ENCODE data around the gene PLCH2. TPM values are rescaled to one million over a fixed set of nuclear protein-coding genes. Genes with fewer than 3 reads are reported as not detected.

PLCH2 gene
- polyA plus RNA-seq, 3 donors = 0.62 to 1.4 (median 1.3) TPM

DNA sequence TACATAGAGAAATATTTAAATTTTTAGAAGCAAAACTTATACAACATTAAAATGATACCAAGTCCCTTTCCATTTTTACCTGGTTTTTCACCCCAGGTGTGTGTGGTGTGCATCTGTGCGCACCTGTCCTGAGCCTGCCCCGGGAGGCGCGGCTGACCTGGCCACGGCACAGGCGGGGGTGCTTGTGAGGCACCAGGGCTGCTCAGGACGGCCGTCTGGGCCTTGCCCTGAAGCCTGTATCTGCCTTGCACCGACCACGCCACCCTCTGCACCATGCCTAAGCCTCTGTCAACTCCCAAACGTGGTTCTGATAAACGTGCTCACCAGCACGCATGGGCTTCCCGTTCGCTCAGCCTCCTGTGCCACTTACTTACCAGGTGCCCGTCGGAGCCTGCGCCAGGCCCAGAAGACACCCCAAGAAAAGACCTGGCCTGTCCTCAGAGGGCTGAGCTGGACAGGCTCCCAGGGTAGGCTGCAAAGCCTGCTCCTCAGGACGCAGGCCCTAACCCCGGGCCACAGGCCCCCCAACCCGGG is 29.4 kb downstream of the PLCH2 start:
- DNase-seq (ENCODE audit: extremely low read depth in 1 of 11, low read depth in 9 of 11, low spot score in 4 of 11) = no peak

DNA sequence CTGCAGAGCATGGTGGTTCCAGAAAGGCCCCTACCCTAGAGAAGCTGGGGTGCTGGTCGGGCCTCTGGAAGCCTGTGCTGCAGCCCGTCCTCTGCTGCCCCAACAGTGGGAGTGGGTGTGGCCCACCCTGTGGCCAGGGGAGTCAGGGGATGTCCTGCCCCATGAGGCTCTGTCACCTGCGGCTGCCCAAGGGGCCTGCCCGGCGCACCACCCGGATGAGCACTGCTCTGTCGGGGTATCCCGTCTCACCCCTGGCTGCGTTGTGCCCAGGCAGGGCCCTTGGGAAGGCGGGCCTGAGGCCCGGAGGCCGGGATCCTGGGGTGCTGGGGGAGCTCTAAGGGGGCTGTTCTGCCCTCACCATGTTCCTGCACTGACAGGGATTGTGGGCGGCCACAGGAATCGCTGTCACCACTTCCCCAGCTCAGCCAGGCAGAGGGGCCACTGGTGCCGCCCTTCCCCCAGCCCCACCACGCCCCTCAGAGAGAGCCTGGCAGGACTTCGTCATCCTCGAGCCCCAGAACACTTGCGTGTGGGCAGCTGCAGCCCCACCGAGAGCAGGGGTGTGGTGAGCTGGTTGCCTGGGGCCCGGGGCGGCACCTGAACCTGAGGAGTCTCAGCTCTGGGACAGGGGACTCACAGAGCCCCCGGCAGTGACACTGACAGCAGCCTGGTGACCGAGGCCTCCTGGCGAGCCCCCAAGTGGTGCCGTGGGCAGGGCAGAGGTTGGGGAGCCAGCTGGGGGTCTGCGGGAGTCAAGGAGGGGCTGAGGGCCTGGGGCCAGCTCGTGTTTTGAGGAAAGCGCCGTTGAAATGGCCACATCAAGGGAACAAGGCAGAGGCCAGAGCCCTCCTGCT is 30.1 kb downstream of the PLCH2 start:
- DNase-seq (ENCODE audit: extremely low read depth in 1 of 11, low read depth in 9 of 11, low spot score in 4 of 11) = no peak

DNA sequence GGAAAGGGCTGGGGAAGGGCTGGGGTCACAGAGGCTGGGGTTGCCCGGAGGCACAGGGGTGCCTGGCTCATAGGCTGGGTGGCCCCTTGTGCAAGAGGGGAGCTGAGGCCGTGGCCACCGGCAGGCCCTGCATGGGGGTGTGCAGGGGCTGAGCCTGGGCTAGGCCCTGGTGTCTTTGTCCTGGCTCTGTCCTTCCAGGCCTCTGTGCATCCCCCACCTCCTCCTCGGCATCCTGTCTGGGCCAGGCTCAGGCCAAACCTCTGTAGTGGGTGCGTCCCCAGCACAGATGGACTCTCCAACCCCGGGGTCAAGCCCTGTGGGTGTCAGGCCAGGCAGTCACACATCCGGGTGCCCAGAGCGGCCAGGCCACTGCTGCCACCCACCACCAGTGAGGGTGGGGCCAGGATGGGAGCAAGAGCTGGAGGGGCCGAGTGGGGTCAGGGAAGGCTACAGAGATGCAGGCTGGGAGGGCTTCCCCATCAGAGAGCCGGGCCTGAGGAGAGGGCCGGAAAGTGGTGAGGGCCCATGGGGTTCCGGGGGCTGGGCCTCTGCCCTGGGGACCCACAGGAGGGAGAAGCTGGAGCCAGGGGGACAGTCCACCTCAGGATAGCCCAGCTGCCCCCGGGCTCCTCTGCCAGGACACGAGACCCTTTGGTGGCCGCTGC is 30.9 kb downstream of the PLCH2 start:
- DNase-seq (ENCODE audit: extremely low read depth in 1 of 11, low read depth in 9 of 11, low spot score in 4 of 11) = no peak

DNA sequence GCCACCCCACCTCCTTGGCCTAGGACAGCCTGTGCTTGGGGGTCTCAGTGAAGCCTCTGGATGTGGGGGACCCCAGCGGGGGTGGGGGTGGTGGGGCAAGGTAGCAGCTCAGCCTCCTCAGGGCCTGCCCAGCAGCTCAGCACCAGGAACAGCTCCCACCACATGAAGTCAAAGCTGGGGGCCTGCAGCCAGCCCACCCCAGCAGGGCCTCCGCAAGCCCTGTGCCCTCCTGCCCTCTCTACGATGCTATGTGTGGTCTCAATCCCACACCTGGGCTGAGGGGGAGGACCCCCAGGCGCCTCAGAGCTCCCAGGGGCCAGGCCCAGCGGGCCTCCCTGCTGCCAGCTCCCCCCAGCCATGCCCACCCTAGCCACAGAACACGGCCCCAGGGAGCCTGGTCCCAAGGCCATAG is 31.7 kb downstream of the PLCH2 start:
- no peak for DNase-seq (ENCODE audit: extremely low read depth in 1 of 11, low read depth in 9 of 11, low spot score in 4 of 11)

- DNase-seq (ENCODE audit: extremely low read depth in 1 of 11, low read depth in 9 of 11, low spot score in 4 of 11) = no peak
These were observed 32.1 kb downstream of the PLCH2 start for GRCh38 chr1:2508180-2508579.

DNA sequence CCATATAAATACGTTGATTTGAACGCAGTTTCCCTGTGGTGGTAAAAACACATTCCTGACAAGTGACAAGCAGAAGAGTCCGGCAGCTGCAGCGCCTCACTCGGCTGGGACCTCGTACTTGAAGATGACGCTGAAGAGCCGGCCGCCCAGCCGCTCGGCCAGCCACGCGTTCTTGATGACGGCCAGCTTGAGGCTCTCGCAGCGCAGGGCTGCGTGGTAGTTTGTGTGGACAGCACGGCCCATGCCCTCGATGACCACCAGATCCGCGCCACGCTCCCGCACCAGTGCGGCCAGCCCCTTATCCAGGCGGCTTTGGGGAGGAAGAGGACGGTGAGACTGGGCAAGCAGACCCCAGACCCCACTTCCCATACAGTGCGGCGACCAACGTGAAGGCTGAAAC is 32.7 kb downstream of the PLCH2 start:
- DNase-seq (ENCODE audit: extremely low read depth in 1 of 11, low read depth in 9 of 11, low spot score in 4 of 11) = no peak

DNA sequence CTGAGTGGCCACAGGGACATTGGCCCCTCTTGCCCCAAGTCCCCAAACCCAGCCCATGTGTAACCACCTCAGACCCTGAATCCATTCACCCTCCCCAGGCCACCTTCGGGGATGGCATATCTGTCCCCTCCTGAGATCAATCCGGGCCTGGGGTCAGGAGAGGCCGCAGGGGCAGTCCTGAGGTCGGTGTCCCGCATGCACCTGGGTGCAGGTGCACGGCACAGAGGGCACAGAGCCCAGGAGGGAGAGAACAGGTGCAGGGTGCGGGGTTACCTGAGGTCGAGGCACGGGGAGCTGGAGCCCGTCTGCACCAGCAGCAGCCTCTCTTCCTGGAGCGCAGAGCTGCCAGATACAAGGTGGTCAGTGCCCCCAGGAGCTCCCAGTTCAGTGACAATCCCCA is 33.5 kb downstream of the PLCH2 start:
- DNase-seq (ENCODE audit: extremely low read depth in 1 of 11, low read depth in 9 of 11, low spot score in 4 of 11) = no peak

DNA sequence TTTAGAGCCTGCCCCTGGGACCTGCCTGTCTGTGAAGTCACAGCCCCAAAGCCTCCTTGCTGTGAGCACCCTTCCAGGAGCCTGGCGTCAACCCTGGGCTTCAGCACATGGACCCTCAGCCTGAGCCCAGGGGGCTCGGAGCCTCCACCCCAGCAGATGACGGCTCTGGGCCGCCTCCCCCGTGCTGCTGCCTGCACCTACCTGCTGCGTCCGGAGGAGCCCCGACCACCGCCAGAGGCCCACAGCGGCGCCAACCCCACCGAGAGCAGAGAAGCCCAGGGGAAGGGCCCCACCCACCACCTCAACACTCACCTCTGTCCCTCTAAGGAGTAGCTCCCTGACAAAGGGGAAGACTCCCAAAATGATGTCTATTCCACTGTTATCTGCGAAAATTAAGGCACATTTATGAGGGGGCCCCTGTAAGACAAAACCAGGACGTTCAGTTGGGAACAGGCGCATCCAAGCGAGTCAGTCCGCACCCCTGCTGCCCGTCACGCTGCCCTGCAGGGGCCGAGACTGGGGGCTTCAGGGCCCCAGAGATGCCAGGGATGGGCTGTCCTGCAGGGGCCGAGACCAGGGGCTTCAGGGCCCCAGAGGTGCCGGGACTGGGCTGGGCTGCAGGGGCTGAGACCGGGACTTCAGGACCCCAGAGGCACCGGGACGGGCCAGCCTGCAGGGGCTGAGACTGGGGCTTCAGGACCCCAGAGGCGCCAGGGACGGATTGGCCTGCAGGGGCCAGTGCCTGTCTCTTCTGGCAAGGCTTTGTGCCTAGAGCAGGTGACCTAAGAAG is 34.5 kb downstream of the PLCH2 start:
- no peak for DNase-seq (ENCODE audit: extremely low read depth in 1 of 11, low read depth in 9 of 11, low spot score in 4 of 11)

DNA sequence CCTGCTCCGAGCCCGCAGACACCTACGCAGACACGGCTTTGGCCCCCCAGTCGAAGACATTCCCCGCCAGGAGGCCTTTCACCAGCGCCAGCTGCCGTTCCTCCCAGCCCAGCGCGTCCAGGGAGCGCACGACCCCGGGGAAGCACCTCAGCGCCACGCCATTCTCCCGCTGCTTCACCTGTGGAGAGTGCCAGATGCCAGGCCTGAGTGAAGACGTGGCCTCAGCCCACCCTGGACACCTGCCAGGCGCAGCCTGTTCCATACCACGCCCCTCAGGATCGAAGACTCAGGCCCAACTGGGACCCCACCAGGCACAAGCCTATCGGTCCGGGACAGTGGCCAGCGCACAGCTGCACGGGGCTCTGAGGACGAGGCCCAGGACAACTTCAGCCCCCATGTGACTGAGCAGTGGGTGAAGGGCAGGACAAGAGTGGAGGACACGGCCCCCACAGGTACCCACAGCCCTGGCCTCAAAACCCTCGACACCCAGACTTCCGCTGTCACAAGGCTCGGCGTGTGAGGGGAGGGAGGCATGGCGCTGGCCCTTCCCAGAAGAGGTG is 36.9 kb downstream of the PLCH2 start:
- no peak for DNase-seq (ENCODE audit: extremely low read depth in 1 of 11, low read depth in 9 of 11, low spot score in 4 of 11)

DNA sequence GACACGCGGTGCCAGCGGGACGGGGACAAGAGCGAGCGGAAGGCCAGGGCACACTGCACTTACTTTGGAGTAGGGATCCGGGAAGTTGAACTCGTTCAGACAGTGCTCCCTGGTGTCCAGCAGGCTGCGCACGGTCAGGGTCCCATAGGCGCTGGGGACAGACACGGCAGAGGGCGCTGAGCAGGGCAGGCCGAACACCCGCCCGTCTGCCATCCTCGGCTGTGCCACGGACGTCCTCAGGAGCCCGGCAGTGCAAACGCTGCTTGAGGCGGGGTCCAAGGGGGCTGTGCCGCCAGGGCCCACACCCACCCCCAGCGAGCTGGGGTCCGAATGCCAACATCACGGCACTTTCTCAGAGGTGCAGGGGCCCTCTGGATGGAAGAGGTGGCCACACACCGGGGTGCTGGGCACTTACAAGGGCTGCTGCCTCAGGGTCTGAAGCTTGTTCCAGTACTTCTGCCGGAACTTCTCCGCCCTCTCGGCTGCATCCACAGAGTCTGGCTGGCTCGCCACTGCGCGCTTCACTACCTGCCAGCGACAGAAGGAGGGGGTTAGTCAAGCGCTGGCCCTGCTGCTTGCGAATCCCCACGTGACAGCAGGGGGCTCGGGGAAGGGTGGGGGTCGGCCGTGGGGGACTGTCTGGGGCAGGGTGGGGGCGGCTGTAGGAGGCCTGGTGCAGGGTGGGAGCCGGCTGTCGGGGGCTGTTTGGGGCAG is 38.0 kb downstream of the PLCH2 start:
- DNase-seq (ENCODE audit: extremely low read depth in 1 of 11, low read depth in 9 of 11, low spot score in 4 of 11) = no peak

DNA sequence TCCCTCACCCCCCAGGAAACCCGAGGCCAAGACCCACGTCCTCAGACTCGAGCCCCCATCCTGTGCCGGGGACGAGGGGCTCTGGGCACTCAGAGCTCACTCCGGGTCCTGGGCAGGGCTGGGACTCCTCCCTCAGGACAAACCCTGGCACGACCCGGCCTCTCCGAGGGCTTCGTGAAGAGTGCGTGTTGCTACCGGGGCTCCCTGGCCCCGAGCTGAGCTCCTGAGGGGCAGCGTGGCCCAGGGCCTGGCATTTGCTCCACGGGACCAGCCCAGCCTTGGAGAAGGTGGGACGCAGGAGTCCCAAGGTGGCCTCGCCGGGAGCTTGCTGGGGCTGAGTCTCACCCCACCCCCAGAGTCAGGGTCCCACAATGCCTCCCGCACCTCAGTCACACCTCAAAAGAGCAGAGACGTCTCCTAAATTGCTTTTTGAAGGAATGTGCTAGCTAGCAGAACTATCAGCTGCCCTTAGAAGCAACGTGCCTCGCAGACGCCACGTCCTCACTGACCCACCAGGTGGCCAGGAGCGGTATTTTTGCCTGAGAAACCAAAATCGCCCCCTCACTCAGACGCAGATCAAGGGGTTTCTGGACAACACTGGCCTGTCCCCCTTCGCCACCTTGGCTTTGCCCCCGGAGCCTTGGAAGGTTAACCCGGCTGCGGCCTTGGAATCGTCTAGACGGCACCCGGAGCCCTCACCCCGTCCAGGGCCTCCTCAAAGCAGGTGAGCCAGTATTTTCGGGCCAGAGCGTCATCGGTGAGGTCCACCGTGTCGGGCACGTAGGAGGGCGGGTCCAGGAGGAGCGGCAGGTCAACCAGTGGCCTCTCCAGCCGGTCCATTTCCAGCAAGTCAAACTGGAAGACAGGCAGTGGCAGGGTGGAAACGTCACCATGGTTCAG is 39.0 kb downstream of the PLCH2 start:
- DNase-seq (ENCODE audit: extremely low read depth in 1 of 11, low read depth in 9 of 11, low spot score in 4 of 11) = no peak

DNA sequence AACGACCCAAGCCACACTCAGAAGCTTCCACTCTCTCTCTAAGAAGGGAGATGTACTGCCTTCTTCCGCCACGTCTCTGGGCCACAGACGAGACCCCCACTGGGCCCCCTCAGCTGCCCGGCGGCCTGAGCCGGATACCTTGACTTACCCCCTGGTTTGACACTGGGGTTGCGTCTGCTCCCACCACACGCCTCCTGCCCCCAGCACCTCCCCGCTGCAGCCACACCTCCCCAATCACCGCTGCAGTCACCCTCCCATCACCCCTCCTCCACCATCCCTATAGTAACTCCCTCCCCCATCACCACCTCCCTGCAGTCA is 39.6 kb downstream of the PLCH2 start:
- DNase-seq (ENCODE audit: extremely low read depth in 1 of 11, low read depth in 9 of 11, low spot score in 4 of 11) = no peak

DNA sequence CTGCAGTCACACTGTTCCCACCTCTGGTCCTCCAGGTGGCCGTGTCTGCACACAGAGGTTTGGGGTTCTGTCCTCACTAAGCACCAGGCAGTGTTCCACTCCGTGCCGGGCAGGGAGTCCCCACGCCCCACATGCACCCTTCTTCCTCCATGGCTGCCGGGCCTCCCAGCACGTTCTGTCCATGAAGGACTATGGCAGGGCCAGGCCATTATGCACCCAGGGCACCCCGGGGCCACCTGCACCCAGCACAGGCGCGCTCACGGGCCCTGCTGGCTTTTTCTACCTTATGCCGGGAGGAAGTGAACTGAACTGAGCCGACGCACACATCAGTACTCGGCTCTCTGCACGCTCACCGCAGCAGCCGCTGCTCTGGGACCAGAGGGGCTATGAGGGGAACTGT is 40.0 kb downstream of the PLCH2 start:
- DNase-seq (ENCODE audit: extremely low read depth in 1 of 11, low read depth in 9 of 11, low spot score in 4 of 11) = no peak

DNA sequence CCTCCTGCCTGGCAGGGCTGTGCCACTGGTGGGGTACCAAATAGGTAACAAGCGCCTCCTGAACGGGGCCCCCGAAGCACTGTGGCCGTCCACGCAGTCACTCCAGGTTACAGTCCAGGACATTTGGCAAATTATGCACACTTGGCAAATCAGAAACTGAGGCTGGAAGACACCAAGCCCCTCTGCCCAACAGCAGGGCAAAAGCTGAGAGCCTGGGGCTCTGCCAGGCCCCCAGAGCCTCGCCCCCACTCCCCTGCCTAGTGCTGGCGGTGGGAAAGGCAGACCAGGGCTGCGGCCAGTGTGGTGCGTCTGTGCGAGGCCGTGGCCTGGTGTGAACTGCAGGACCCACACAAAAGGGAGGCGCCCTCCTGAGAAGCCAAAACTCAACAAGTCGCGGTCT is 40.9 kb downstream of the PLCH2 start:
- no peak for DNase-seq (ENCODE audit: extremely low read depth in 1 of 11, low read depth in 9 of 11, low spot score in 4 of 11)

GRCh38 chr1:2517966-2518365 is 41.9 kb downstream of the PLCH2 start:
- DNase-seq (ENCODE audit: extremely low read depth in 1 of 11, low read depth in 9 of 11, low spot score in 4 of 11) = no peak

DNA sequence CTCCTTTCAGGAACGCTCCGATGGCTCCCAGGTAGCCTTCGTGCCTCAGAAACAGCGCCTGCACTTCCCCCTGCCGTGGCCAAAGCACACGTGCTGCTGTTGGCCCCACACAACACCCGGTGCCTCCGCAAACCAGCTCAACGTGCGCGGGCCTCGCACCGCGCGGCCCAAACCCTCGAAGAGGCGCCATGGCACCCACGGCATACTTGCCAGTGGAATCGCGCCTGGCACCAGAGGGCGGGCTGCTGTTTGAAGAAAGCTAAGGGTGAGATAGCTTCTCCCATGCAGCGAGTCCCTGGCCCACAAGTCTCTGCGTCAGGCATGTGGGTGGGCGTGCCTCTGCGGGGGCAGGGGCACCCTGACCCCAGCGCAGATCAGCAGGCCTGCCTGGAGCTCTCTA is 42.4 kb downstream of the PLCH2 start:
- no peak for DNase-seq (ENCODE audit: extremely low read depth in 1 of 11, low read depth in 9 of 11, low spot score in 4 of 11)

- DNase-seq (ENCODE audit: extremely low read depth in 1 of 11, low read depth in 9 of 11, low spot score in 4 of 11) = no peak
These were observed 43.1 kb downstream of the PLCH2 start for GRCh38 chr1:2519029-2519685.
